Subcutaneous adipose tissue (tissue), 4 donors: ENCODE measurements around the gene URGCP. TPM values are rescaled to one million over a fixed set of nuclear protein-coding genes. Genes with fewer than 3 reads are reported as not detected.

ENCODE experiments used
- CTCF ChIP-seq: fragments of 450-650 bp; IDR thresholded peaks from one replicate; pipeline ENCODE4 v1.5.1; 2016; ENCODE audit warnings: low read depth, mild to moderate bottlenecking, control low read depth, antibody characterized with exemption, moderate library complexity
- total RNA-seq, 4 donors: library from RNA; depleted of rRNA; stranded (reverse); fragments of >200 nt; gene quantifications; one replicate each; pipeline ENCODE4 v1.1.0, GENCODE V29; 2016

The URGCP gene
- total RNA-seq, 4 donors from 2014 or later, result 16.7 to 29.1 (median 26.1) TPM

DNA sequence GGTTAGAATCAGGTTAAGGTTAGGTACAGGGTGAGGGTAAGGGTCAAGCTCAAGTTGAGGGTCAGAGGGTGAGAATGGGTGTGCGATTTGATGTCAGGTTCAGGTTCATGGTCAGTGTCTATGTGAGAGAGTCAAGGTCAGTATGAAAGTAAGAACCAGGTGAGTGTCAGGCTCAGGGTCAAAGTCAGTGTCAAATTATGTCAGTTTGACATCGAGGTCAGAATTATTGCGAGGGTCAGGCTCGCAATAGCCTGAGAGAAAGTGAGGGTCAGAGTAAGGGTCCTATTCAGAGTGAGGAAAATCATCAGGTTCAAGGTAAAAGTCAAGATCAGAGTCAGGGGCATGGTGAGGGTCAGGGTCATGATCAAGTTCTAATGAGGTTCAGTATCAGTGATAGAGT, 50.1 kb downstream of the URGCP start:
- no peak for TF ChIP-seq CTCF

GRCh38 chr7:43855176-43855575, 51.2 kb downstream of the URGCP start:
- no peak for TF ChIP-seq CTCF

GRCh38 chr7:43851805-43852204, 54.6 kb downstream of the URGCP start:
- no peak for TF ChIP-seq CTCF

- no peak for TF ChIP-seq CTCF
Observed at GRCh38 chr7:43850348-43851116, 55.9 kb downstream of the URGCP start.

- TF ChIP-seq CTCF, result no peak
Observed at GRCh38 chr7:43849047-43849446, 57.3 kb downstream of the URGCP start.

DNA sequence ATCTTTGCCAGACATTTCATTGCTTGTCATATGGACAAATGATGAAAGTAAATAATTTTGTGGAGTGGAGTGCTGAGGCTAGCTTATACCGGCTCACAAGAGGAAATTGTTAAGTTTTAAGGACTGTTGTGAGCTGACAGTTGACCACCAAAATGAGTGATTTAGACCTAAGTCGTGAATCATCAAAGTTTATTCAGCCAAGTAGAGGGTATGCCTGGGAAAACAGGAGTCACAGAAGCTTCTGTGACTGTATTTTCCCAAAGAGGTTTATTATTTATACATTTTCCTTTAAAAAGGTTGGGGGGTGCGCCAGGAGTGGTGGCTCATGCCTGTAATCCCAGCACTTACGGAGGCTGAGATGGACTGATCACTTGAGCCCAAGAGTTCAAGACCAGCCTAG, 58.9 kb downstream of the URGCP start:
- TF ChIP-seq CTCF, result no peak

GRCh38 chr7:43844662-43845061, 61.7 kb downstream of the URGCP start:
- TF ChIP-seq CTCF, result no peak
